ENCODE data around the gene ADRM1. TPM values are rescaled to one million over a fixed set of nuclear protein-coding genes. Genes with fewer than 3 reads are reported as not detected.

ADRM1 gene
- total RNA-seq, 1 donor from 2014 or later, result 193 TPM

- Histone ChIP-seq H3K4me3 (ENCODE audit: low read depth, low read length) (no peak overlapping the region), H3K27me3 (ENCODE audit: control insufficient read depth, insufficient read depth, low read length) (no peaks in the 10 kb centered on the region), H3K36me3 (ENCODE audit: control insufficient read depth, insufficient read depth, low read length) (peaks cover 11% of the 10 kb centered on the region)
- DNase-seq (ENCODE audit: low read depth), result no peak
- TF ChIP-seq CTCF (IDR thresholded peaks at IDR 0.05; ENCODE audit: insufficient read depth, low read length, poor library complexity, severe bottlenecking), result no peak
These were observed 28.6 kb downstream of the ADRM1 start for GRCh38 chr20:62331347-62331746.

- no peak for DNase-seq (ENCODE audit: low read depth)
- TF ChIP-seq CTCF (IDR thresholded peaks at IDR 0.05; ENCODE audit: insufficient read depth, low read length, poor library complexity, severe bottlenecking), result no peak
- Histone ChIP-seq H3K4me3 (ENCODE audit: low read depth, low read length) (no peak overlapping the region), H3K27me3 (ENCODE audit: control insufficient read depth, insufficient read depth, low read length) (no peaks in the 10 kb centered on the region), H3K36me3 (ENCODE audit: control insufficient read depth, insufficient read depth, low read length) (peaks cover 6% of the 10 kb centered on the region)
These were observed 29.6 kb downstream of the ADRM1 start for GRCh38 chr20:62332421-62332820.

- H3K36me3 ChIP-seq (ENCODE audit: control insufficient read depth, insufficient read depth, low read length), result peaks cover 3% of the 10 kb centered on the region
- DNase-seq (ENCODE audit: low read depth), result no peak
- H3K4me3 ChIP-seq (ENCODE audit: low read depth, low read length), result no peak overlapping the region
- TF ChIP-seq CTCF (IDR thresholded peaks at IDR 0.05; ENCODE audit: insufficient read depth, low read length, poor library complexity, severe bottlenecking), result no peak
- H3K27me3 ChIP-seq (ENCODE audit: control insufficient read depth, insufficient read depth, low read length), result no peaks in the 10 kb centered on the region
These were observed 30.4 kb downstream of the ADRM1 start for GRCh38 chr20:62332989-62333819.

GRCh38 chr20:62333820-62334595, 31.2 kb downstream of the ADRM1 start:
- Histone ChIP-seq H3K36me3 (ENCODE audit: control insufficient read depth, insufficient read depth, low read length) (peaks cover 3% of the 10 kb centered on the region), H3K27me3 (ENCODE audit: control insufficient read depth, insufficient read depth, low read length) (no peaks in the 10 kb centered on the region), H3K4me3 (ENCODE audit: low read depth, low read length) (no peak overlapping the region)
- TF ChIP-seq CTCF (IDR thresholded peaks at IDR 0.05; ENCODE audit: insufficient read depth, low read length, poor library complexity, severe bottlenecking), result no peak
- no peak for DNase-seq (ENCODE audit: low read depth)

- H3K27me3 ChIP-seq (ENCODE audit: control insufficient read depth, insufficient read depth, low read length), result no peaks in the 10 kb centered on the region
- peaks cover 1% of the 10 kb centered on the region for H3K36me3 ChIP-seq (ENCODE audit: control insufficient read depth, insufficient read depth, low read length)
- TF ChIP-seq CTCF (IDR thresholded peaks at IDR 0.05; ENCODE audit: insufficient read depth, low read length, poor library complexity, severe bottlenecking), result no peak
- no peak for DNase-seq (ENCODE audit: low read depth)
- no peak overlapping the region for H3K4me3 ChIP-seq (ENCODE audit: low read depth, low read length)
These were observed 32.1 kb downstream of the ADRM1 start for GRCh38 chr20:62334881-62335280.
